HG02759 (cell line): Measurements from ENCODE around the gene HEMGN.
"Not testable (repeated sequence)": the region's sequence is repeated elsewhere in the genome, so short reads cannot be mapped to it uniquely, and the experiment has no call there.

Source experiments
- ATAC-seq: cut with Tn5 transposase; IDR thresholded peaks from one replicate; pipeline ENCODE4 v1.9.1; 2021; ENCODE audit warnings: mild to moderate bottlenecking, moderate library complexity; ENCODE audit not compliant: unreplicated experiment

HEMGN gene, protein sequence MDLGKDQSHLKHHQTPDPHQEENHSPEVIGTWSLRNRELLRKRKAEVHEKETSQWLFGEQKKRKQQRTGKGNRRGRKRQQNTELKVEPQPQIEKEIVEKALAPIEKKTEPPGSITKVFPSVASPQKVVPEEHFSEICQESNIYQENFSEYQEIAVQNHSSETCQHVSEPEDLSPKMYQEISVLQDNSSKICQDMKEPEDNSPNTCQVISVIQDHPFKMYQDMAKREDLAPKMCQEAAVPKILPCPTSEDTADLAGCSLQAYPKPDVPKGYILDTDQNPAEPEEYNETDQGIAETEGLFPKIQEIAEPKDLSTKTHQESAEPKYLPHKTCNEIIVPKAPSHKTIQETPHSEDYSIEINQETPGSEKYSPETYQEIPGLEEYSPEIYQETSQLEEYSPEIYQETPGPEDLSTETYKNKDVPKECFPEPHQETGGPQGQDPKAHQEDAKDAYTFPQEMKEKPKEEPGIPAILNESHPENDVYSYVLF

DNA sequence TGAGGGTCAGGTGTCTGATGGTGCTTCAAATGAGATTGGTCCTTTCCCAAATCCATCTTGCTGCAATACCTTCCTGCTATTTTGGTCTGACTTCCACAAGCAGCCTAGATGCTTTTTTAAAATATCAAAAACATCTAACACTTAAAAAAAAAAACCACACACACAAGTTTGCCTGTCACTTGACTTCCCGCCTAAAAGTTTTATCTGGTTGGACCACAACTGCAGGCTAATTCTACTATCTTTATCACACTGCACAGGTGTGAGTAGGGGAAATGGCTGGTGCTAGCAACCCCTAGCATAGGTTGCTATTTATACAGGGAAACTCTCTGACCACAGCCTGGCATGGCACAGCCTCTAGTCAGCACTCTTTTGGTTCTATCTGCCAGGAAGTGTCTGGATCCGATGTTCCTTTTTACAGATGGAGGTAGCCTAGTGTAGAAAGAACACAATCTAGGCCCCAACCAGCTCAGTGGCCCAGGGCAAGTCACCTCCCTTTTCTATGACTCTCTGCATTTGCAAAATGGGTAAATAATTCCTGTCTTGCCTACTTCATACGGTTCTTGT is at the start of gene HEMGN:
Gene HEMGN (minus strand): TSS at position 92 of the 564 bp plus-strand sequence. CDS start 36 bp downstream, at position 56.
- peak; percentile 70 for ATAC-seq

- ATAC-seq = no peak
These were observed 49.5 kb upstream of the HEMGN start for GRCh38 chr9:97987487-97987886.

DNA sequence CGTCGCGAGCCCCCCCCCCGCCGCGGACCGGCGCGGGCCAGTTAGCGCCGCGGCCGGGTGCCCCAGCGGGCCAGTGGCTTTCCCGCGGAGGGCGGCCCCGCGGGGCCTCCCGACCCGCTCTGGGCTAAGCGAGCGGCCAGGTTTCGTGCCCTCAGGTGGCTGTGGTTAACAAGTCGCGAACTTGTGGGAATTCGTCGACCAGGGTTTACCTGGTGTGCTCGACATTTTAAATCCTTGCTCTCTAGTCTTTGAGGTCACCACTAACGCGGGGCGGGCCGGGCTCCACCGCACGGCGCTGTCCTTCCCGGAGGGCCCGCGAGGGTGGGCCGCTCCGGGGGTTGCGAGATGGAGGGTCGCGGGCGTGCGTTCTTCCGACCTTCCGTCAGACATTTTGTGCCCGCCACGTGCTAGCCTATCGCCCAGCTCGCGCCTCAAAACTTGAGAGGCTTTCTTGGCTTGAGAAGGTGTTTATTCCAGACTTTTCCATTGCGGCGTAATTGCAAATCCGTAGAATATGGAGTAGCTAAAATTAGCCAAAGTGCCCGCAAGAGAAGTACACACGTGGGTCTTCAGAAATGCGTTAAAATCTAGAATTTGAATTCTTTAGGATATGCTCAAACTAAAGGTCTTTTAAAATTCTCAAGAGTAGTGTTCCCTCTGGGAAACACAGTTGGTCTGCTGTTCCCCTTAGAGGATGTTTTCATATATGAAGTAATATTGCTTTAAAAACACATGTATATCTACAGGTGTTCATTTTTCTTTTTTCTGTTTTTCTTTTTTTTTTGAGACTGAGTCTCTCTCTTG is 47.3 kb upstream of the HEMGN start:
- no peak for ATAC-seq

DNA sequence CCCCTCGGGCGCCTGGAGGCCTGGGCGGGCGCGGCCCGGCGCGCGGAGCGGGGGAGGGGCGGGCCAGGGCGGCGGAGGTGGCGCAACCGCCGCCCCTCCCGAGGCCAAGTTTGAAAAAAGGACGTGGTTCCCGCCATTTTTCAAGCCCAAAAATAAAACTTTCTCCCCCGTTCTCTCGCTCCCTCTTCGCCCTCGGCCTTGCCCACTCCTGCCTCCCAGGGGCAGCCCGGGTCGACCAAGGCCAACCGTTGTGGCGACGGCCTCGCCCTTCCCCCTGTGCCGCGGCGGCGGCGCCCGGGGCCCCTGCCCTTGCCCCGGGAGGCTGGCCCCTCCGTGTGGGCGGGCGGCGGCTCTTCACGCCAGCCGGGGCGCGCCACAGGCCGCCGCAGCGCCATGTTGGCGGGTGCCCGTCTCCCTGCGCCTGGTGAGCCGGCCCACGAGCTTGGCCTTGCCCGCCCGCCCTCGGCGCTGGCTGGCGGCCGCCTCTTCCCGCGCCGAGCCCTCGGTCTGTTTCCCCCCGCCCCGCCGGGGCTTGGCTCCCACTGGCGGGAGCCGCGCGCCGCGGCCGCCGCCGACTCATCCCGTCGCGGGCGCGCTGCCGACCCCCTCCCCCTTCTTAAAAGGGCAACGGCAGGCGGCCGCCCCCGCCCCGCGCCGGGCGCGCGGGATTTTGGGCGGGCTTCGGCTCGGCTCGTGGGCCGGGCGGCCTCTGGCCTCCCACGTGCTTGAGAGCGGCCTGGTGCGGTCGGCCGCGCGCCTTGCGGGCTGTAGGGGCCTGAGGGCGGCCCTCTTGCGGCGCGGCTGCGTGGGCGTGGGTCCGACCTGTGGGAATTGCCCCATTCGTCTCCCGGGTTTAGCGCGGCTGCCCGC is 46.5 kb upstream of the HEMGN start:
- peak; percentile 32 for ATAC-seq

GRCh38 chr9:97983589-97984187 is 45.7 kb upstream of the HEMGN start:
- peak; percentile 11 for ATAC-seq

GRCh38 chr9:97982683-97983588 is 45.0 kb upstream of the HEMGN start, which contains the start of gene ANP32B:
TSS of gene ANP32B (plus strand) at chr9:97983341. CDS start at chr9:97983556, 215 bp downstream.
- peak; percentile 67 for ATAC-seq

DNA sequence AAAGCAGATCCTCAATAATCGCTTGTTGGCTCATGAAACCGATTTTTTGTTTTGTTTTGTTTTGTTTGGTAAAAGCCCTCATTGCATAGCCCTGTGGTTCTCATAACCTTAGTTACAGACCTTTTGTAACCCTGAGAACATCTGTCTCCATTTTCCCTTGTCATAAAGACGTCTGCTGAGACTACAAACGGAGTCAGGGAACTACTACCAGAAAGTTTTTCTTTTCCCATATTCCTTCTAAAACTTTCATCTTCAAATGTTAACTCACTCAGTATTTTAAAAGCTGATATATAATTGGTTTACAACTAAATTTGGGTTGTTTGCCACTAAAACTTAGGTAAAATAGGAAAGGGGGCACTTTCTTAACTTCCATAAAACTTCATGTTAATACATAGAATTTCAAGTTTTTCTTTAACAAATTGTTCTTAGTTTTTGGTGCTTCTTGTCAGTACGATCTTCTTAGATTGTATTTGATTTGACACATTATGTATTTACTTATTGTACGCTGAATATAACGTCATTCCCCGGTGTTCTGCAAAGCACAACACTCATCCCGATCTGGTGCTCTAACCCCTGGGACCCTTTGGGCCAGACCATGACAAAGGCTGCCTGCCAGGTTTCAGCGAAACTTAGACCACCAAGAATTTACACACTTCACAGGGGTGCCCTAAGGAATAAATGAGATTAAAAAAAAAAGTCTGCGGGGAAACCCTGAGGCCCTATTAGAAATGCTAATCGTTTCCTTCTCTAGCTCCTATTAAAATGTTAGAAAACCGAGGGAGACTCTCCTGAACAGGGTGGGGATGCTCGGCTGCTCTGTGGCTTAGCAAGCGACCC is 44.1 kb upstream of the HEMGN start:
- no peak for ATAC-seq

DNA sequence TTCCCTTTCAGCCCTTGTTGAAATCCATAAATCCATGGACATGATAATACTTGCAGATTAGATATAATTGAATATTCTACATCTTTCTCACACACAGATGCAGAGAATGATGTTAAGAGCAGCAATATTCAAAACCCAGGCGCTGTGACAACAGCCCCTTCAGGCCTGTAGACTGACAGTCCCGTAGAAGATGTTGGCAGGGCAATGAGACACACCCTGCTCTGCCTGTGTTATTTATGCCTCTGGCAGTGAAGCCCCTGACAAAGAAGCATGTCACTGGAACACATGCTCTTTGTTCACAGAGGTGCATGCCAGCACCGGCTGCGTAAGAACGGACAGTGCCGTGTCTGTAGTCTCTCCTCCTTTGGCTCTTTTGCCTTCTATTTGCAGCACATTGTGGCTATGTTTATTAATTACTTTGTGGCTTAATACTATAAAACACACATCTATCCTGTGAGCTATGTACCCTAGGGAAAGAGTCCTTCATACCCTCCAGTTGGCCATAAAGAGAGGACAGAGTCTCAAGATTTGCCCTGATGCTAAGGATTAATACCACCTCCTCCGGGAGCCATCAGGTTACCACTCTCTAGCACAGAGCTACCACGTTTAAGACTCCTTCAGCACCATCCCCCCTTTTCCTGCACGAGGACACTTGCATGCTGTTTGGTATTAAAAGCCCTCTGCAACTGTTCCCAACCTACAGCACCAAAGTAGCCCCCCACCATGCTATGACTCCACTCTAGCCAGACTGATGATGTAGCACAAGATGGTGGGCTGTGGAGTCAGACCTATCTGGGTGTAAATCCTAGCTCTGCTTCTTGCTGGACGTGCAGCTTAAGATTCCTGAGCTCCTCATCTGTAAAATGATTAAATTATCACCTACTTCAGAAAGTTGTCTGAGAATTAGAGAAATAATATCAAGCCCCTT is 43.2 kb upstream of the HEMGN start:
- no peak for ATAC-seq

- no peak for ATAC-seq
These were observed 42.5 kb upstream of the HEMGN start for GRCh38 chr9:97980479-97980803.

DNA sequence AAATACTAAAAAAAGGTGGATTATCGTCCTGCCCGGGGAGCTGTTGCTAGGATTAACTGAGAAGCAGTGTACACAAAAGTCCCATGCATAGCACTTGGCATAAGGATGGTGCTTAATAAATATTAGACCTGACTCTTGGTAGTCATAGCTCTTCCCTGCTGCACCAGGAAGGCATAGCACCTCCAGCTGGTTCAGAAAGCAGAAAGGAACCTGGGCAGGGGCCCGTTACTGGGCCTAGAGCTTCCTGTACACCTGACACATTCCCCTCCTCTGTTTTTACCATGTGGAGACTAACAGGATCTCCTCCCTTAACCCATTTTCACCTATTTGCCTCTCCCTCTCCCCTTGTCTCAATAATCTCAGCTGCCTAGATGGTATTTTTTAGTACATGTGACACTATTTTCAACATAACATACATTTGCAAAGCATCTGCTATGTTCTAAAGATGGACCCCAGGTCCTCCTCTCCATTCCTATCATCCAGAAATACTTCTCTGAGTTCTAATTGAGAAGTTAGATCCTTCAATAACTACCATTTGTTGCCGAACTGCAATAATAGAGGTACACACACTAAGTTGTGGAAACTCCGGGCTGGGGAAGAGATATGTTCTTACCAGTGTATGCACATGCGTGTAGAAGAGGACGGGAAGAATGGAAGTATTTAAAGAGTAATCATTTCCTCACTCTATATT is 42.0 kb upstream of the HEMGN start:
- ATAC-seq = no peak

- ATAC-seq = no peak
These were observed 40.6 kb upstream of the HEMGN start for GRCh38 chr9:97978371-97979130.

DNA sequence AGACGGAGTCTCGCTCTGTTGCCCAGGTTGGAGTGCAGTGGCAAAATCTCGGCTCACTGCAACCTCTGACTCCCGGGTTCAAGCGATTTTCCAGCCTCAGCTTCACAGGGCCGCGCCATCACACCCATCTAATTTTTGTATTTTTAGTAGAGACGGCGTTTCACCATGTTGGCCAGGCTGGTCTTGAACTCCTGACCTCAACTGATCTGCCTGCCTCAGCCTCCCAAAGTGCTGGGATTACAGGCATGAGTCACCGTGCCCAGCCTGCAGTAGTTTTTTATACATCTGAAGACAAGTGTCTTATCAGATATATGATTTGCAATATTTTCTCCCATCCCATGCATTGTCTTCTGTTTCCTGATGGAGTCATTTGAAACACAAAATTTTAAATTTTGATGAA is 38.7 kb upstream of the HEMGN start:
- not testable (repeated sequence) for ATAC-seq

DNA sequence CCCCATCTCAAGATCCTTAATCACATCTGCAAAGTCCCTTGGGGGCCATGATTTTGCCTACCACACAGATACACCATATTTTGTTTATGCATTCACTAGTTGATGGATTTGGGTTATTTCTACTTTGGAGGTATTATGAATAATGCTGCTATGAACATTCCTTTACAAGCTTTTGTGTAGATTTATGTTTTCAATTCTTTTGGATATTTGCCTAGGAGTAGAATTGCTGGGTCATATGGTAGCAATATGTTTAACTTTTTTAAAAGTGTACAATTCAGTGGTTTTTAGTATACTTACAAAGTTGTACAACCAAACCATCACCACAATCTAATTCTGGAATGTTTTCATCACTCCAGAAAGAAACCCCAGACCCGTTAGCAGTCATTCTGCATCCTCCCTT is 37.4 kb upstream of the HEMGN start:
- no peak for ATAC-seq

DNA sequence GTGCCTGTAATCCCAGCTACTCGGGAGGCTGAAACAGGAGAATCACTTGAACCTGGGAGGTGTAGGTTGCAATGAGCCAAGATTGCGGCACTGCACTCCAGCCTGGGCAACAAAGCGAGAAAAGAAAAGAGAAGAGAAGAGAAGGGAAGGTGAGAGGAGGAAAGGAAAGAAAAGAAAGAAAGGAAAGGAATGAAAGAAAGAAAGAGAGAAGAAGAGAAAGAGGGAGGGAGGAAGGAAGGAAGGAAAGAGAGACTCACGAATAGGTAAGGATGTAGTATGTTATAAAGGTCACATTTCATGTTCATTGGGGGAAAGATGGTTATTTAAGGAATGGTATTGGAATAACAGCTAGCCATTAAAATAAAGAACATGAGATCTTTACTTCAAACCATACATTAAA is 34.8 kb upstream of the HEMGN start:
- no peak for ATAC-seq

- no peak for ATAC-seq
These were observed 32.2 kb upstream of the HEMGN start for GRCh38 chr9:97970165-97970564.

GRCh38 chr9:97969014-97969413 is 31.0 kb upstream of the HEMGN start:
- no peak for ATAC-seq
